Measurements from ENCODE around the gene RPS5. TPM values are rescaled to one million over a fixed set of nuclear protein-coding genes. Genes with fewer than 3 reads are reported as not detected.

Gene RPS5
- total RNA-seq, 1 experiment from 2014 or later, result 1,436 TPM

- no peaks in the 10 kb centered on the region for H3K36me3 ChIP-seq (ENCODE audit: control insufficient read depth, insufficient read depth, low read length)
- DNase-seq, result no peak
- ChIA-PET POLR2A (interaction anchor here (0.6 to 0.7 kb wide), 2 partner anchors 11 to 21 kb away, joined by 4 read pairs; no protein-coding TSS in a partner anchor), CTCF (no interaction called here)
- no peaks in the 10 kb centered on the region for H3K4me1 ChIP-seq
- TF ChIP-seq CTCF (IDR thresholded peaks at IDR 0.05; ENCODE audit: insufficient read depth in 1 of 2, low read depth in 1 of 2, low read length in 1 of 2, severe bottlenecking in 1 of 2, unreplicated experiment in 1 of 2), result no peak
- no peaks in the 10 kb centered on the region for H3K9me3 ChIP-seq
- Mint-ChIP-seq H3K27ac (ENCODE audit: unreplicated experiment) (no peak overlapping the region), H3K36me3 (ENCODE audit: insufficient read depth, unreplicated experiment) (no peaks in the 10 kb centered on the region), H3K9me3 (ENCODE audit: unreplicated experiment) (no peaks in the 10 kb centered on the region), H3K4me1 (ENCODE audit: low read depth, unreplicated experiment) (no peaks in the 10 kb centered on the region), H3K27me3 (ENCODE audit: insufficient read depth, unreplicated experiment) (peaks cover 4% of the 10 kb centered on the region), H3K4me3 (ENCODE audit: unreplicated experiment) (no peak overlapping the region)
- intact Hi-C loops (cut with micrococcal nuclease; ENCODE audit: unreplicated experiment), result no loop called here
- H3K4me3 ChIP-seq (ENCODE audit: low read depth, low read length), result no peak overlapping the region
- H3K27me3 ChIP-seq (replicated peaks; ENCODE audit: control insufficient read depth, insufficient read depth, low read length), result no peaks in the 10 kb centered on the region
- BruUV-seq (replicated peaks), result no TSS peak
Observed at GRCh38 chr19:58351558-58351878, 35.6 kb upstream of the RPS5 start.

- Mint-ChIP-seq H3K27me3 (ENCODE audit: insufficient read depth, unreplicated experiment) (peaks cover 4% of the 10 kb centered on the region), H3K4me1 (ENCODE audit: low read depth, unreplicated experiment) (no peaks in the 10 kb centered on the region), H3K4me3 (ENCODE audit: unreplicated experiment) (no peak overlapping the region), H3K9me3 (ENCODE audit: unreplicated experiment) (no peaks in the 10 kb centered on the region), H3K27ac (ENCODE audit: unreplicated experiment) (no peak overlapping the region), H3K36me3 (ENCODE audit: insufficient read depth, unreplicated experiment) (no peaks in the 10 kb centered on the region)
- Histone ChIP-seq H3K4me3 (ENCODE audit: low read depth, low read length) (no peak overlapping the region), H3K36me3 (ENCODE audit: control insufficient read depth, insufficient read depth, low read length) (no peaks in the 10 kb centered on the region), H3K9me3 (no peaks in the 10 kb centered on the region), H3K4me1 (no peaks in the 10 kb centered on the region), H3K27me3 (replicated peaks; ENCODE audit: control insufficient read depth, insufficient read depth, low read length) (no peaks in the 10 kb centered on the region)
- POLR2A ChIA-PET, result interaction anchor here (0.6 to 0.7 kb wide), 2 partner anchors 11 to 22 kb away, joined by 4 read pairs; no protein-coding TSS in a partner anchor
- CTCF ChIA-PET, result no interaction called here
- intact Hi-C loops (cut with micrococcal nuclease; ENCODE audit: unreplicated experiment), result no loop called here
- BruUV-seq (replicated peaks), result no TSS peak
- DNase-seq, result no peak
- no peak for TF ChIP-seq CTCF (IDR thresholded peaks at IDR 0.05; ENCODE audit: insufficient read depth in 1 of 2, low read depth in 1 of 2, low read length in 1 of 2, severe bottlenecking in 1 of 2, unreplicated experiment in 1 of 2)
Observed at GRCh38 chr19:58351990-58352755, 34.9 kb upstream of the RPS5 start.

- no TSS peak for BruUV-seq (replicated peaks)
- Mint-ChIP-seq H3K9me3 (ENCODE audit: unreplicated experiment) (no peaks in the 10 kb centered on the region), H3K36me3 (ENCODE audit: insufficient read depth, unreplicated experiment) (no peaks in the 10 kb centered on the region), H3K27ac (ENCODE audit: unreplicated experiment) (no peak within 1 kb of the TSS), H3K4me1 (ENCODE audit: low read depth, unreplicated experiment) (no peaks in the 10 kb centered on the region), H3K27me3 (ENCODE audit: insufficient read depth, unreplicated experiment) (peaks cover 4% of the 10 kb centered on the region), H3K4me3 (ENCODE audit: unreplicated experiment) (no peak within 1 kb of the TSS)
- ChIA-PET CTCF (no interaction called here), POLR2A (no interaction called here)
- Histone ChIP-seq H3K9me3 (no peaks in the 10 kb centered on the region), H3K4me1 (no peaks in the 10 kb centered on the region), H3K36me3 (ENCODE audit: control insufficient read depth, insufficient read depth, low read length) (no peaks in the 10 kb centered on the region), H3K4me3 (ENCODE audit: low read depth, low read length) (no peak within 1 kb of the TSS), H3K27me3 (replicated peaks; ENCODE audit: control insufficient read depth, insufficient read depth, low read length) (no peaks in the 10 kb centered on the region)
- TF ChIP-seq CTCF (IDR thresholded peaks at IDR 0.05; ENCODE audit: insufficient read depth in 1 of 2, low read depth in 1 of 2, low read length in 1 of 2, severe bottlenecking in 1 of 2, unreplicated experiment in 1 of 2), result no peak
- DNase-seq, result no peak
- intact Hi-C loops (cut with micrococcal nuclease; ENCODE audit: unreplicated experiment), result no loop called here
Observed at GRCh38 chr19:58352760-58353671, 34.1 kb upstream of the RPS5 start, which contains the start of gene A1BG. Gene A1BG, minus strand, starts transcription at chr19:58353492. Its CDS starts 55 bp downstream, at chr19:58353437.

Measured in Caco-2 (cell line).